HUES64 (cell line): ENCODE results near the gene ZBTB1. TPM values are rescaled to one million over a fixed set of nuclear protein-coding genes. Genes with fewer than 3 reads are reported as not detected.

Experiments
- H3K27ac ChIP-seq: 2 replicates; pipeline ENCODE4 v1.7.0; 2013; ENCODE audit warnings: low read depth, low read length, inconsistent platforms
- H3K27me3 ChIP-seq: 2 replicates; pipeline ENCODE4 v1.6.1; 2013; ENCODE audit warnings: mild to moderate bottlenecking, low read length; ENCODE audit not compliant: insufficient read depth
- H3K36me3 ChIP-seq: 2 replicates; pipeline ENCODE4 v1.6.1; 2013; ENCODE audit warnings: mild to moderate bottlenecking, low read length; ENCODE audit not compliant: insufficient read depth
- H3K4me1 ChIP-seq: 2 replicates; pipeline ENCODE4 v1.6.1; 2013; ENCODE audit warnings: mild to moderate bottlenecking, low read length, moderate library complexity; ENCODE audit not compliant: insufficient read depth
- H3K4me3 ChIP-seq: 2 replicates; pipeline ENCODE4 v1.5.1; 2013; ENCODE audit warnings: mild to moderate bottlenecking, low read length, moderate library complexity
- H3K9ac ChIP-seq: 2 replicates; pipeline ENCODE4 v1.6.1; 2013; ENCODE audit warnings: mild to moderate bottlenecking, low read depth, low read length
- H3K9me3 ChIP-seq: 2 replicates; pipeline ENCODE4 v1.6.1; 2013; ENCODE audit warnings: low read depth, low read length; ENCODE audit not compliant: insufficient read depth
- WGBS: fragments of 150-250, 120-280 bp; methylation state at CpG from one replicate; pipeline ENCODE4 v1.1.7; 2013; ENCODE audit warnings: missing lambda C conversion rate; 5-methylcytosine and 5-hydroxymethylcytosine counted together
- polyA plus RNA-seq, 2 experiments: library from polyadenylated mRNA; stranded (reverse); fragments of 50-300 nt; gene quantifications; one replicate each; pipeline ENCODE4 v1.2.3, GENCODE V29; 2013

ZBTB1 gene
- 19.7 TPM for polyA plus RNA-seq (2013, experiment 1 of 2)
- 21.1 TPM for polyA plus RNA-seq (2013, experiment 2 of 2)

GRCh38 chr14:64504310-64504896 is at the start of gene ZBTB1:
TSS of gene ZBTB1 (plus strand) at chr14:64504770. CDS start at chr14:64521505, 16,735 bp downstream.
- under 1% methylated on average over 63 of the region's 63 CpGs for WGBS
- H3K4me3 ChIP-seq, result peak within 1 kb of the TSS; percentile 95
- peaks cover 43% of the 10 kb centered on the region for H3K4me1 ChIP-seq
- H3K9me3 ChIP-seq, result no peaks in the 10 kb centered on the region
- no peaks in the 10 kb centered on the region; the same call in 1 of the 2 replicates for H3K36me3 ChIP-seq
- H3K27me3 ChIP-seq, result no peaks in the 10 kb centered on the region
- H3K27ac ChIP-seq, result peak within 1 kb of the TSS; percentile 100
- H3K9ac ChIP-seq, result peak within 1 kb of the TSS; percentile 100

GRCh38 chr14:64459405-64460136 is 45.0 kb upstream of the ZBTB1 start:
- Histone ChIP-seq H3K36me3 (peaks cover 57% of the 10 kb centered on the region), H3K27ac (no peak overlapping the region)

GRCh38 chr14:64461221-64461620 is 43.3 kb upstream of the ZBTB1 start:
- no peak overlapping the region for H3K9ac ChIP-seq
- 96% methylated on average over 3 of the region's 3 CpGs for WGBS
- H3K36me3 ChIP-seq, result peaks cover 41% of the 10 kb centered on the region
- no peaks in the 10 kb centered on the region for H3K9me3 ChIP-seq
- H3K4me3 ChIP-seq, result no peak overlapping the region
- peaks cover 7% of the 10 kb centered on the region; the same call in 1 of the 2 replicates for H3K27me3 ChIP-seq
- H3K4me1 ChIP-seq, result peaks cover 7% of the 10 kb centered on the region; the same call in 1 of the 2 replicates
- no peak overlapping the region for H3K27ac ChIP-seq

More at GRCh38 chr14:64459405-64460136, 45.0 kb upstream of the ZBTB1 start:
- Histone ChIP-seq H3K4me1 (peaks cover 3% of the 10 kb centered on the region; the same call in 1 of the 2 replicates), H3K9ac (no peak overlapping the region), H3K4me3 (no peak overlapping the region), H3K27me3 (peaks cover 2% of the 10 kb centered on the region; the same call in 1 of the 2 replicates), H3K9me3 (no peaks in the 10 kb centered on the region)
- 94% methylated on average over 4 of the region's 4 CpGs for WGBS

- peaks cover 17% of the 10 kb centered on the region; the same call in 1 of the 2 replicates for H3K27me3 ChIP-seq
- H3K27ac ChIP-seq, result no peak overlapping the region
- peaks cover 24% of the 10 kb centered on the region for H3K36me3 ChIP-seq
- H3K4me3 ChIP-seq, result no peak overlapping the region
- H3K9me3 ChIP-seq, result no peaks in the 10 kb centered on the region
- H3K9ac ChIP-seq, result no peak overlapping the region
- WGBS, result 100% methylated on average over 1 of the region's 2 CpGs
- H3K4me1 ChIP-seq, result peaks cover 7% of the 10 kb centered on the region; the same call in 1 of the 2 replicates
These were observed 41.4 kb upstream of the ZBTB1 start for GRCh38 chr14:64463195-64463594.

- no peak overlapping the region for H3K4me3 ChIP-seq
- H3K9ac ChIP-seq, result no peak overlapping the region
- H3K27ac ChIP-seq, result no peak overlapping the region
- peaks cover 17% of the 10 kb centered on the region; the same call in 1 of the 2 replicates for H3K27me3 ChIP-seq
- H3K36me3 ChIP-seq, result peaks cover 17% of the 10 kb centered on the region
- H3K9me3 ChIP-seq, result no peaks in the 10 kb centered on the region
- H3K4me1 ChIP-seq, result peaks cover 7% of the 10 kb centered on the region; the same call in 1 of the 2 replicates
- WGBS, result 94% methylated on average over 6 of the region's 6 CpGs
These were observed 40.7 kb upstream of the ZBTB1 start for GRCh38 chr14:64463873-64464272.

GRCh38 chr14:64464651-64465050 is 39.9 kb upstream of the ZBTB1 start:
- Histone ChIP-seq H3K4me1 (peaks cover 7% of the 10 kb centered on the region; the same call in 1 of the 2 replicates), H3K9me3 (no peaks in the 10 kb centered on the region), H3K36me3 (peaks cover 9% of the 10 kb centered on the region), H3K27ac (no peak overlapping the region), H3K4me3 (peak overlapping the region; percentile 70), H3K9ac (peak overlapping the region; percentile 40; the same call in 1 of the 2 replicates), H3K27me3 (peaks cover 17% of the 10 kb centered on the region; the same call in 1 of the 2 replicates)
- 16% methylated on average over 6 of the region's 6 CpGs for WGBS

GRCh38 chr14:64465191-64465822 is 39.3 kb upstream of the ZBTB1 start, which contains the start of gene AKAP5:
TSS of gene AKAP5 (plus strand) at chr14:64465499. CDS start at chr14:64468395, 2,896 bp downstream.
- peaks cover 17% of the 10 kb centered on the region; the same call in 1 of the 2 replicates for H3K27me3 ChIP-seq
- H3K4me1 ChIP-seq, result peaks cover 7% of the 10 kb centered on the region; the same call in 1 of the 2 replicates
- no peak within 1 kb of the TSS for H3K27ac ChIP-seq
- H3K9me3 ChIP-seq, result no peaks in the 10 kb centered on the region
- H3K4me3 ChIP-seq, result peak within 1 kb of the TSS; percentile 70
- under 1% methylated on average over 74 of the region's 74 CpGs for WGBS
- H3K9ac ChIP-seq, result peak within 1 kb of the TSS; percentile 42; the same call in 1 of the 2 replicates
- peaks cover 3% of the 10 kb centered on the region; the same call in 1 of the 2 replicates for H3K36me3 ChIP-seq

- peak overlapping the region; percentile 70 for H3K4me3 ChIP-seq
- H3K36me3 ChIP-seq, result peaks cover 2% of the 10 kb centered on the region; the same call in 1 of the 2 replicates
- peak overlapping the region; percentile 42; the same call in 1 of the 2 replicates for H3K9ac ChIP-seq
- peaks cover 7% of the 10 kb centered on the region; the same call in 1 of the 2 replicates for H3K4me1 ChIP-seq
- peaks cover 17% of the 10 kb centered on the region; the same call in 1 of the 2 replicates for H3K27me3 ChIP-seq
- no peaks in the 10 kb centered on the region for H3K9me3 ChIP-seq
- WGBS, result 14% methylated on average over 12 of the region's 15 CpGs
- H3K27ac ChIP-seq, result no peak overlapping the region
These were observed 38.6 kb upstream of the ZBTB1 start for GRCh38 chr14:64465831-64466554.

- H3K27me3 ChIP-seq, result peaks cover 17% of the 10 kb centered on the region; the same call in 1 of the 2 replicates
These were observed 37.5 kb upstream of the ZBTB1 start for GRCh38 chr14:64467101-64467500.

GRCh38 chr14:64467566-64467965 is 37.0 kb upstream of the ZBTB1 start:
- Histone ChIP-seq H3K9ac (no peak overlapping the region), H3K27ac (no peak overlapping the region), H3K4me3 (no peak overlapping the region), H3K9me3 (no peaks in the 10 kb centered on the region), H3K4me1 (peaks cover 7% of the 10 kb centered on the region; the same call in 1 of the 2 replicates), H3K36me3 (no peaks in the 10 kb centered on the region), H3K27me3 (peaks cover 17% of the 10 kb centered on the region; the same call in 1 of the 2 replicates)

More at GRCh38 chr14:64467101-64467500, 37.5 kb upstream of the ZBTB1 start:
- H3K9ac ChIP-seq, result no peak overlapping the region
- no peak overlapping the region for H3K27ac ChIP-seq
- 87% methylated on average over 3 of the region's 3 CpGs for WGBS
- no peak overlapping the region for H3K4me3 ChIP-seq
- H3K4me1 ChIP-seq, result peaks cover 7% of the 10 kb centered on the region; the same call in 1 of the 2 replicates
- no peaks in the 10 kb centered on the region for H3K36me3 ChIP-seq
- H3K9me3 ChIP-seq, result no peaks in the 10 kb centered on the region
